ENCODE data around the gene B4GALT6.

DNA sequence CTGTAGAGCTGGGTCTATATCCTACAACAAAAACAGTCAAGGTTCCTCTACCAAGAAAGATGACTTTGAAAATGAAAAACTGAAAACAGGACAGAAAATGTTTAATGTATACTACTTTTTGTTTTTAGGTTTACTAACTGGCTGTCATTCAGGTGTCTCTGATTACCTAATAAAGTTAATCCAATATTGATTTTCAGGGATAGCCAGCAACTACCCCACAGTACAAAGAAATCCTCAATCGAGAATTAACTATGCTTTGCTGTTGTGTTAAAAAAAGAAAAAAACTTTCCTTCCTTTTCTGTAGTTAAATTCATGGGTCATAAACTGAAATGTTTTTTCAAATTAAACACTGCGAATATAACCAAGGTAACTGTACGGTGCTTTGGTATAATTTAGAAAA lies 46.9 kb downstream of the B4GALT6 start:
- no peak for TF ChIP-seq MAX (IDR thresholded peaks at IDR 0.05)
- TF ChIP-seq CTCF (IDR thresholded peaks at IDR 0.05 in 2 of 3, conservative IDR thresholded peaks at IDR 0.05 in 1 of 3; ENCODE audit: borderline replicate concordance in 1 of 3, insufficient read depth in 1 of 3, low read depth in 2 of 3, low read length in 2 of 3) = no peak
- TF ChIP-seq EZH2phosphoT487 (IDR thresholded peaks at IDR 0.05; ENCODE audit: borderline replicate concordance) = no peak
- TF ChIP-seq FOSL1 (IDR thresholded peaks at IDR 0.05; ENCODE audit: low read depth) = no peak
- TF ChIP-seq POLR2AphosphoS5 (IDR thresholded peaks at IDR 0.05; ENCODE audit: low read depth, low read length) = no peak
